ENCODE data around the gene CGNL1. TPM values are rescaled to one million over a fixed set of nuclear protein-coding genes. Genes with fewer than 3 reads are reported as not detected.
A peak's percentile ranks its signal among the peaks of the same experiment; 100 is the strongest.

Gene CGNL1
- total RNA-seq, 4 donors from 2014 or later = 40.7 to 74.4 (median 56.0) TPM

DNA sequence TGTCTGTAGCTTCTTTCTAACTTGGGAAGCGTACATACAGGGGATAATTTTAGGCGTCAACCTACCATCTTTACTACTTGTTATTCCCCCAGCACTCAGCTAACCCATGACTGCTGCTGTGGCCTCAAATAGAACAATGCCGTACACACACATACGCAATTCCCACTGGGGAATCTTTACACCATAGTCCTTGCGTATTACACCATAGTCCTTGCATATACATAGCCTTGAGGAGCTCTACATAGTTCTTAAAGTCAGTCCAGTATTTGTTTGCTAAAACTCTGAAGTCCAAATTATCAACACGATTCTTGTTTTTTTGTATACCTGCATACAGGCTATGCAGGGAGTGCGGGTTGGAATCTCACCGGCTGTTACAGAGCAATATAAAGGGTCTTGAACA is 67.2 kb downstream of the CGNL1 start:
- WGBS, 2 donors = 96 to 97% methylated on average over 8 of the region's 8 CpGs
- no peak overlapping the region for H3K27ac ChIP-seq
- no peaks in the 10 kb centered on the region for H3K27me3 ChIP-seq
- no peak for TF ChIP-seq POLR2A (IDR thresholded peaks at IDR 0.05)
- TF ChIP-seq, protein P1, sequence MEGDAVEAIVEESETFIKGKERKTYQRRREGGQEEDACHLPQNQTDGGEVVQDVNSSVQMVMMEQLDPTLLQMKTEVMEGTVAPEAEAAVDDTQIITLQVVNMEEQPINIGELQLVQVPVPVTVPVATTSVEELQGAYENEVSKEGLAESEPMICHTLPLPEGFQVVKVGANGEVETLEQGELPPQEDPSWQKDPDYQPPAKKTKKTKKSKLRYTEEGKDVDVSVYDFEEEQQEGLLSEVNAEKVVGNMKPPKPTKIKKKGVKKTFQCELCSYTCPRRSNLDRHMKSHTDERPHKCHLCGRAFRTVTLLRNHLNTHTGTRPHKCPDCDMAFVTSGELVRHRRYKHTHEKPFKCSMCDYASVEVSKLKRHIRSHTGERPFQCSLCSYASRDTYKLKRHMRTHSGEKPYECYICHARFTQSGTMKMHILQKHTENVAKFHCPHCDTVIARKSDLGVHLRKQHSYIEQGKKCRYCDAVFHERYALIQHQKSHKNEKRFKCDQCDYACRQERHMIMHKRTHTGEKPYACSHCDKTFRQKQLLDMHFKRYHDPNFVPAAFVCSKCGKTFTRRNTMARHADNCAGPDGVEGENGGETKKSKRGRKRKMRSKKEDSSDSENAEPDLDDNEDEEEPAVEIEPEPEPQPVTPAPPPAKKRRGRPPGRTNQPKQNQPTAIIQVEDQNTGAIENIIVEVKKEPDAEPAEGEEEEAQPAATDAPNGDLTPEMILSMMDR (IDR thresholded peaks at IDR 0.05) = no peak
- intact Hi-C loops (cut with DNase I) = no loop called here
- H3K36me3 ChIP-seq = no peaks in the 10 kb centered on the region
- peaks cover 16 to 32% of the 10 kb centered on the region in 2 donors for H3K4me1 ChIP-seq
- H3K4me3 ChIP-seq (replicated peaks in 1 of 3) = no peak overlapping the region
- H3K9me3 ChIP-seq = no peaks in the 10 kb centered on the region
- DNase-seq = no peak

DNA sequence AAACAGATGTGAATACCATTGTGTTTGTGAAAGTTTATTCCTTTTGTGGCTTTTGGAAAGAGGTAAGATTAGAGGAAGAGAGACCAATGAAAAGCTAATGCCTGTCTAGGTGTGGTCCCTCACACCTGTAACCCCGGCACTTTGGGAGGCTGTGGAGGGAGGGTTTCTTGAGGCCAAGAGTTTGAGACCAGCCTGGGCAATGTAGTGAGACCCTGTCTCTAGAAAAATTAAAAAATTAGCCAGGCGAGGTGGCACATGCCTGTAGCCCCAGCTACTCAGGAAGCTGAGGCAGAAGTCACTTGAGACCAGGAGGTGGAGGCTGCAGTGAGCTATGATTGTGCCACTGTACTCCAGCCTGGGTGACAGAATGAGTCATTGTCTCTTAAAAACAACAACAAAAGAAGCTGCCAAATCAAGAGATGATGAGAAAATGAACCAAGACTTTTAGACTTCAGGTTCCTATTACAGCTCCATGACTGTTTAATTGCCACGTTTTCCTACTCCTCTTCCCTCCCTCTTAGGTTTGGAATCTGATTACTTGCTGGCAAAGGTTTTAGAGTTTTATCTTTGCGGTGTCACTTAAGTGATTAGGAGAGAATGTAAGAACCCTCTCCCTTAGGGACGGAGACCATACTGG is 68.7 kb downstream of the CGNL1 start:
- TF ChIP-seq, protein P1 (IDR thresholded peaks at IDR 0.05) = no peak
- TF ChIP-seq POLR2A (IDR thresholded peaks at IDR 0.05) = no peak
- peak; percentile 30 to 38 for DNase-seq
- Histone ChIP-seq H3K27me3 (no peaks in the 10 kb centered on the region), H3K9me3 (no peaks in the 10 kb centered on the region), H3K36me3 (no peaks in the 10 kb centered on the region), H3K27ac (peak overlapping the region; percentile 29 to 31 (median 30)), H3K4me1 (peaks cover 15 to 28% of the 10 kb centered on the region in 2 donors), H3K4me3 (replicated peaks in 1 of 3) (no peak overlapping the region)
- 79 to 83% methylated on average over 5 of the region's 5 CpGs for WGBS, 2 donors
- intact Hi-C loops (cut with DNase I) = no loop called here

DNA sequence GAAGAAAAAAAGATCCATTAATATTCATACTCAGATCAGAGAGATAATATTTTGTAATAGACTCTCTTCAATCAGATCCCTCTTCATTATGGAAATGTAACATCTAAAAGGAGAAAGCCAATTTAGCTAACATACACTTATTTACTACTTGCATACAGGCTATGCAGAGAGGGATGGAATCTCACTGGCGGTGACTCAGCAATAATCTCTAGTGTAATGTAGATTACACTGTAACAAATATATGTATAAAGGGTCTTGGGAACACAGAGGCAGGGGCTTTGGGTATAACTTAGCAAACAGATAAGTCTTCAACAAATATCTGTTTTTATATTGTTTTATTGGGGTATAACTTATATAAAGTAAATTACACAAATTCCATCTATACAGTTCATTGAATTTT is 69.6 kb downstream of the CGNL1 start:
- H3K4me1 ChIP-seq = peaks cover 8 to 20% of the 10 kb centered on the region in 2 donors
- 87 to 89% methylated on average over 1 of the region's 1 CpG for WGBS, 2 donors
- H3K9me3 ChIP-seq = no peaks in the 10 kb centered on the region
- H3K36me3 ChIP-seq = no peaks in the 10 kb centered on the region
- no peak for TF ChIP-seq POLR2A (IDR thresholded peaks at IDR 0.05)
- TF ChIP-seq, protein P1 (IDR thresholded peaks at IDR 0.05) = no peak
- no peaks in the 10 kb centered on the region for H3K27me3 ChIP-seq
- no peak for DNase-seq
- intact Hi-C loops (cut with DNase I) = no loop called here
- no peak overlapping the region for H3K27ac ChIP-seq
- H3K4me3 ChIP-seq (replicated peaks in 1 of 3) = no peak overlapping the region

DNA sequence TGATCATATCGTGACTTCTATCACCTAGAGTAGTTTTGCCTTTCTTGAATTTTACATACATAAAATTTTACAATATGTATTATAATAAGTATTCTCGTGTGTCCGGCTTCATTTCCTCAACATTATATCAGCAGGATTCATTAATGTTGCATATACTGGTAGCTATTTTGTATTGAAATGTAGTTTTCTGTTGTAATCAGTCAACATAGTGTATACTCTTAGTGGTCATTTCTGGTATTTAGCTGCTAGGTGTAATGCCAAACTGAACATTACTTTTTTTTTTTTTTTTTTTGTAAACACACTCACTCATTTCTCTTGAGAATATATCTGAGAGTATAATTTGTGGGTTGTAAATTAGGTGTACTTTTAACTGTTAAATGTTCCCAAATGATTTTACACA is 70.1 kb downstream of the CGNL1 start:
- WGBS, 2 donors = 92 to 95% methylated on average over 3 of the region's 3 CpGs
- intact Hi-C loops (cut with DNase I) = no loop called here
- TF ChIP-seq POLR2A (IDR thresholded peaks at IDR 0.05) = no peak
- TF ChIP-seq, protein P1 (IDR thresholded peaks at IDR 0.05) = no peak

DNA sequence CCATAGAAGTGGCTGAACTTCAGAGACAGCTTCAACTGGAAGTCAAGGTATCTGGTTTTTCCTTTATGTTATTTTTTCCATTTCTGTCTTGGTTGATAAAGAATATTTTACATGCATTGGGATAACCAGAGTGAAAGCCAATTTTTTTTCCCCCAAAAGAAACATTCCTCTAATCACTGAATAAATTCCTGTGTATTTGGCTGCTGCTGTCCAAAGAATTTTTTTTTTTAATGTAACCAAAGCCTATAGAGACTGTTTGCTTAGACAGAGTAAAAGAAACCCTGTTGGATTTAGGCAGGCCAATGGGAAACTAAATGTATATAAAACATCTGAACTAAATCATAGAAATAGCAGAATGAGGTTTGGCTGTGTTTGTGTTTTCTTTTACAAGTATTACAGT is 75.2 kb downstream of the CGNL1 start:
- no peaks in the 10 kb centered on the region for H3K27me3 ChIP-seq
- TF ChIP-seq POLR2A (IDR thresholded peaks at IDR 0.05) = no peak
- TF ChIP-seq, protein P1 (IDR thresholded peaks at IDR 0.05) = no peak
- H3K27ac ChIP-seq = no peak overlapping the region
- H3K9me3 ChIP-seq = no peaks in the 10 kb centered on the region
- no peaks in the 10 kb centered on the region for H3K36me3 ChIP-seq
- intact Hi-C loops (cut with DNase I) = no loop called here
- DNase-seq = no peak
- H3K4me1 ChIP-seq = peaks cover 7 to 8% of the 10 kb centered on the region in 2 donors
- H3K4me3 ChIP-seq (replicated peaks in 1 of 3) = no peak overlapping the region

More for the DNA sequence above, 70.1 kb downstream of the CGNL1 start:
- DNase-seq = no peak
- Histone ChIP-seq H3K9me3 (no peaks in the 10 kb centered on the region), H3K27me3 (no peaks in the 10 kb centered on the region), H3K4me3 (replicated peaks in 1 of 3) (no peak overlapping the region), H3K27ac (no peak overlapping the region), H3K36me3 (no peaks in the 10 kb centered on the region), H3K4me1 (peaks cover 8 to 16% of the 10 kb centered on the region in 2 donors)
